SK-N-DZ (cell line): Measurements from ENCODE around the gene DALRD3.

ENCODE experiments used
- DNase-seq: peaks from one replicate; pipeline ENCODE4 v3.0.0-alpha.2; 2015; ENCODE audit warnings: low spot score
- small RNA-seq, 2 experiments: library from RNA; depleted of rRNA; stranded (forward); fragments of <200 nt; gene quantifications; one replicate each; pipeline ENCODE3, GENCODE V24; 2014

The DALRD3 gene

GRCh38 chr3:48980295-48980694 is 38.1 kb downstream of the DALRD3 start:
- no peak for DNase-seq

- no peak for DNase-seq
These were observed 38.9 kb downstream of the DALRD3 start for GRCh38 chr3:48979451-48979850.

GRCh38 chr3:48974076-48974864 is 44.1 kb downstream of the DALRD3 start:
- no peak for DNase-seq

GRCh38 chr3:48970586-48970985 is 47.8 kb downstream of the DALRD3 start:
- no peak for DNase-seq

GRCh38 chr3:48966876-48967361 is 51.5 kb downstream of the DALRD3 start:
- no peak for DNase-seq

GRCh38 chr3:48966367-48966766 is 52.0 kb downstream of the DALRD3 start:
- DNase-seq, result no peak

Small RNAs within 50 kb of the gene (small RNA-seq; reads per million reads assigned to genes)
- gene MIR191 (396 to 1,795 reads per million in 2 experiments), gene MIR425 (9.0 to 86.9 reads per million in 2 experiments)
